Activated CD8-positive, alpha-beta memory T cell treated with anti-CD3 and anti-CD28 coated beads, Interleukin-2, amount 50 U/mL, for 24 hours (primary cell): ENCODE measurements around the gene PRSS22.

Experiments
- DNase-seq: peaks from one replicate; pipeline ENCODE4 v3.0.0-alpha.2; 2020; ENCODE audit errors: extremely low read depth

PRSS22 gene

GRCh38 chr16:2829501-2830354 is 28.2 kb downstream of the PRSS22 start, which contains the start of gene ZG16B:
ZG16B (plus strand) TSS chr16:2830303; CDS start chr16:2830442, 139 bp downstream.
- no peak for DNase-seq

- no peak for DNase-seq
These were observed 29.0 kb downstream of the PRSS22 start for GRCh38 chr16:2828876-2829430.

DNA sequence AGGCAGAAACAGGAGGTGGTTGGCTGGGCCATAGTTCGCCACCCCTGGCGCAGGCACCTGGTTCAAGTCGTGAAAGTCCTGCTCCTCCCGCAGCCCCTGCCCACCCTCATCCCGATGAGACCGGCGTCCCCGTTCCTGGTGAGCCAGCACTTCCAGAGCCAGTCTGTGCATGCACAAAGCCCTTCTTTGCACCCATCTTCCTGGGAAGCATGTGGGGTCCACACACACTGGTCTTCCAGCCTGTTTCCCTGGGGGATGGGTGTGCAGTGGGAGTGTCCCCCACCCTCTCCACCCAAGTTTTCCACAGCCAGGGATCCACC is 29.5 kb downstream of the PRSS22 start:
- DNase-seq, result no peak

DNA sequence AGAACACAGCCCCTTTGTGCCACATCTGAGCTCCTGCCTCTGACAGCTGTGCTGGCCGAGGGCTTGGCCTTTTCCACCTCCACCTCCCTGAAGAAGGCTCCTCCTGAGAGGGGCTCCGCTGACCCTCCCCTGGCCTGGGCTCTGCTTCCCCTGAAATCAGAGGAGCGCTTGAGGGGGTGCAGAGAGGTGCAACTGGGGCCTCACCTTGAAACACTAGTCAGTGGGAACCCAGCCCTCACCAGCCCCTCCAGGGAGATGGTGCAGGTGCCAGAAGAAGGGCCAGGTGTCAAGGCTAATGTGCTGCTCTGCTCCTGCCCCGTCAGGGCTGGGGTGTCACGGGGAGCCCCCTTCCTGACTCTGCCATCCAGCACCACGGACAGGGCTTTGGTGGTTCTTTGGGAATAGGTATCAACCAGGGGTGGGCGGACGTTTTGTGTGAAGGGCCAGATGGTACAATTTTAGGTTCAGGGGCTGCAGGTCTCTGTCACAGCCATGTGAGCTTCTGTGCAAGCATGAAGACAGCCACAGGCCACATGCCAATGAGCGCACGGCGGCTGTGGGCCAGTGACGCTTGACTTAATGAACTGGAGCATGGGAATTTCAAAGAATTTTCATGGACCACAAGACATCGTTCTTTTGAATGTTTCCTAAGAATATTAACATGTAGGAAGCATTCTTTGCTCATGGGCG is 30.0 kb downstream of the PRSS22 start:
- no peak for DNase-seq

DNA sequence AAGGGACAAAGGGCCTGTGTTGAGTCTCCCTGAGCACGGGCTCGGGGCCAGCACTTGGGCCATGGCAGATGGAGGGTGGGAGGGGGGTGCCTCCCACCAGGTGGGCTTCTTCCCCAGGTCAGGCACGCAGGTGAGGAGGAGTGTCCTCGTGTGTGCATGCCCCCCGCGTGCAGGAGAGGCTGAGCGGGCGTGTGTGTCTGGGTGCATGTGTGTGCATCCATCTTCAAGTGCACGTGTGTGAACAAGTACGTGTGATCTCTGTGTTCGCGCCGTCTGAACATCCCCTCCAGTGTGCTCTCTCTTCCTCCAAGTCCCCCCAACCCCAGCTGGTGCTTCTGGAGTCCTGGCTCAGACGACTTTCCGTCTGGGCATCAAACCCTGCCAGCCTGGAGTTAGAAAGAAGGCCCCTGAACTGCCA is 30.6 kb downstream of the PRSS22 start:
- DNase-seq, result no peak

DNA sequence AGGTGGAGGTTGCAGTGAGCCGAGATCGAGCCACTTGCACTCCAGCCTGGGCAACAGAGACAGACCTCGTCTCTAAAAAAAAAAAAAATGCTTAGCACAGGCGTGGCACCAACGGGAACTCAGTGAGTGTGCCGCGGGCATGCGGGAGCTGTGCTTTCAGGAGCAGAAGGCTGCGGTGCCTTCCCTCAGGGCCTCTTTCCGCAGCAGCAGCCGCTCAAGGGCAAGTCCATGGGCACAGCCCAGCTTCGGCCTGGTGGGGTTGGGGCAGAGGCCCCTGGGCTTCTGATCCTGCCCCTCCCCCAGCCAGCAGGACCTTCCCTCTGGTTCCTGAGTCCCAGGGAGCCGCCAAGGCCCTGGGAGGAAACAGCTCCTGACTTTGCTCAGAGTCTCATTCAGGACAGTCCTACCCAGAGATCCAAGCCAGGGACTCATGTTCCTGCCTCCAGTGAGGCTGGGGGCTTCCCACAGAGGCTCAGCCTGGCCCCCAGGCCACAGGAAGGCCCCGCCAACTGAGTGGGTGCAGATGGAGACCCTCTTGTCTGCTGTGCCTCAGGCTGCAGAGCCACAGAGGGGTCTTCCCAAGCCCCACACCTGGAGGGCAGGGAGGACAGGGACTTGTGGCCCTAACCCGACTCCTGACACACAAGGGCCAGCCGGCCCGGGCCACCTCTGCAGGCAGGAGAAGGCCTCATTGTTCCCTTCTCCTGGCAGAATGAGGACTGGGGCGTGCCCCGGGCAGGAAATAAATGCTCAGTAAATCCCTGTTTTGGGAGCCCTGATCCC is 31.2 kb downstream of the PRSS22 start:
- DNase-seq, result no peak

- DNase-seq, result no peak
These were observed 32.1 kb downstream of the PRSS22 start for GRCh38 chr16:2825906-2826305.

DNA sequence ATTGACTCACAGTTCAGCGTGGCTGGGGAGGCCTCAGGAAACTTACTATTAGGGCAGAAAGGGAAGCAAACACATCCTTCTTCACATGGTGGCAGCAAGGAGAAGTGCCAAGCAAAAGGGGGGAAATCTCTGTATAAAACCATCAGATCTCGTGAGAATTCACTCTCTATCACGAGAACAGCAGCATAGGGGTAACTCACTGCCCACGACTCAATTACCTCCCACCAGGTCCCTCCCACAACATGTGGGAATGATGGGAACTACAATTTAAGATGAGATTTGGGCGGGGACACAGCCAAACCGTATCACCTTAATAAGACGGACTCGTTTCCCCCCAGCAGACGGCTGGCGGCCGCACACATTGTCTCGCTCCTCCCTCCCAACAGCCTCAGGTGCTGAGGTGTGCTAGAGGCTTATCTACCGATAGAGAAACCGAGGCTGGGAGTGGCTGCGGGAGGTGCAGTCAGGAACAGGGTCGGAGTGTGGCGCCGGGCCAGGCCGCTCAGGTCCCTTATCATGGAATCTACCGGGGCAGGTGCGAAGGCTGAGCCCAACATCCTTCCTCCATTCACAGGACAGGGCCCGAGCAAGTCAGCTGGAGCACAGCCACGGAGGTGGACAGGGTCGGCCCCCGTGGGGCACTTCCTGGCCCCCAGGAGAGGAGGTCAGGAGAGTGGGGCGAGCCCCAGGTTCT is 32.8 kb downstream of the PRSS22 start:
- no peak for DNase-seq

DNA sequence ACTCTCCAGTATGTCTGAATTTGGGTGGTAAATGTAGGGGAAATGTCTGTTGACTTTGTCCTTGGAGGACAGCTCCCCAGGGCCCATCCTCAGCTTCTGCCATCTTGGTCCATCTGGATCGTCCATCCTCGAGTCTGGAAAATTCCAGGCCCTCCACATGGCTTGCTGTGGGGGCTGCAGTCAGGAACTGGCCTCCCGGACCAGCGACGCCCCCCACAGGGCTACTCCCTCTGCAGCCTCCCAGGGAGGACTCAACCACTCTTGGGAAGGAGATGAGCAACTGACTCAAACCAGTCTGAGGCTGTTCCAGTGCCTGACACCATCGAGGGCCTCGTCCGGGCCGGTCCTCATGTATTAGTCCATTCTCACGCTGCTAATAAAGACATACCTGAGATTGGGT is 33.3 kb downstream of the PRSS22 start:
- no peak for DNase-seq

GRCh38 chr16:2822496-2822895 is 35.5 kb downstream of the PRSS22 start:
- DNase-seq, result no peak

GRCh38 chr16:2822158-2822495 is 35.8 kb downstream of the PRSS22 start:
- DNase-seq, result no peak

DNA sequence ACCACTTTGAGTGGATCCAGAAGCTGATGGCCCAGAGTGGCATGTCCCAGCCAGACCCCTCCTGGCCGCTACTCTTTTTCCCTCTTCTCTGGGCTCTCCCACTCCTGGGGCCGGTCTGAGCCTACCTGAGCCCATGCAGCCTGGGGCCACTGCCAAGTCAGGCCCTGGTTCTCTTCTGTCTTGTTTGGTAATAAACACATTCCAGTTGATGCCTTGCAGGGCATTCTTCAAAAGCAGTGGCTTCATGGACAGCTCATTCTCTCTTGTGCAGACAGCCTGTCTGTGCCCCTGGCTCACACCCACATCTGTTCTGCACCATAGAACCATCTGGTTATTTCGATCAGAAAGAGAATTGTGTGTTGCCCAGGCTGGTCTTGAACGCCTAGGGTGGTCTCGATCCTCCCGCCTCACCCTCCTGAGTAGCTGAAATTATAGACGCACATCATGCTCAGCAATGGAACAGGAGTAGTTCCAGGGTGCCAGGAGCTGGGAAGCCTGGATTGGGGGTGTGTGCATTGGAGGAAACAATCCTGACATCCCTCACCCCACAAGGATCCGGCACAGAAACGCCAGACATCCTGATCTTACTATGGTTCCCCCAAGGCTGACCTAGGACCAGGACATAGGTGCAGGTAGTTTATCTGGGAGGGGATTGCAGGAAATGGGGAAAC is 36.3 kb downstream of the PRSS22 start:
- no peak for DNase-seq

GRCh38 chr16:2820836-2821486 is 37.0 kb downstream of the PRSS22 start:
- DNase-seq, result no peak

GRCh38 chr16:2819939-2820835 is 37.8 kb downstream of the PRSS22 start:
- no peak for DNase-seq

- no peak for DNase-seq
These were observed 38.6 kb downstream of the PRSS22 start for GRCh38 chr16:2819179-2819938.

GRCh38 chr16:2818272-2818876 is 39.6 kb downstream of the PRSS22 start:
- DNase-seq, result no peak

GRCh38 chr16:2817340-2818271 is 40.4 kb downstream of the PRSS22 start:
- no peak for DNase-seq
